ENCODE measurements around the gene ZNF225.

Gene ZNF225

GRCh38 chr19:44113138-44113783, at the start of gene ZNF225:
TSS of gene ZNF225 (plus strand) at chr19:44113399. CDS start at chr19:44115828, 2,429 bp downstream.
- peaks cover 26% of the 10 kb centered on the region for H3K9me3 ChIP-seq (ENCODE audit: control insufficient read depth, insufficient read depth, low read depth, low read length)
- H3K36me3 ChIP-seq (ENCODE audit: control insufficient read depth in 2 of 2, insufficient read depth in 1 of 2, low read length in 2 of 2) = peaks cover 32 to 64% of the 10 kb centered on the region in 2 experiments
- CTCF ChIA-PET = interaction anchor here (1.0 to 1.2 kb wide), 4 partner anchors 11 to 100 kb away, joined by 3 to 4 read pairs (median 3); partner anchors contain the start of gene ZNF227
- POLR2A ChIA-PET = interaction anchor here (0.6 to 3.5 kb wide), 17 partner anchors 10 to 461 kb away, joined by 3 to 33 read pairs (median 5); partner anchors contain the start of genes ZNF221, ZNF223, ZNF224 and ZNF226
- peak within 1 kb of the TSS; percentile 59 for H3K4me3 ChIP-seq (ENCODE audit: low read depth, low read length)
- H3K4me1 ChIP-seq (ENCODE audit: control insufficient read depth, insufficient read depth, low read length) = peaks cover 14% of the 10 kb centered on the region
- peak within 1 kb of the TSS; percentile 81 for H3K27ac ChIP-seq (ENCODE audit: extremely low read depth, low read depth, low read length)
- TF ChIP-seq ZNF514 (tag by site-specific recombination; IDR thresholded peaks at IDR 0.05) (no peak), ZNF837 (tag by site-specific recombination; IDR thresholded peaks at IDR 0.05) (no peak), SP2 (tag by site-specific recombination; IDR thresholded peaks at IDR 0.05) (peak; percentile 68), ZNF155 (tag by site-specific recombination; IDR thresholded peaks at IDR 0.05) (no peak), ZNF214 (tag by site-specific recombination; IDR thresholded peaks at IDR 0.05; ENCODE audit: borderline replicate concordance) (no peak), ZNF747 (tag by site-specific recombination; IDR thresholded peaks at IDR 0.05) (no peak), ZNF473 (tag by site-specific recombination; IDR thresholded peaks at IDR 0.05) (no peak), ZNF629 (tag by site-specific recombination; IDR thresholded peaks at IDR 0.05) (peak; percentile 87), ZNF426 (tag by site-specific recombination; IDR thresholded peaks at IDR 0.05) (no peak), ZNF280D (tag by site-specific recombination; IDR thresholded peaks at IDR 0.05) (peak; percentile 59; the same call in 1 of the 2 replicates), ZNF76 (tag by site-specific recombination; IDR thresholded peaks at IDR 0.05; ENCODE audit: borderline replicate concordance, low read depth) (peak; percentile 100), ZNF132 (tag by site-specific recombination; IDR thresholded peaks at IDR 0.05; ENCODE audit: borderline replicate concordance) (no peak), TCF7L2 (IDR thresholded peaks at IDR 0.05; ENCODE audit: borderline replicate concordance, low read depth, low read length) (no peak), ZNF600 (tag by site-specific recombination; IDR thresholded peaks at IDR 0.05) (peak; percentile 96), ZNF148 (tag by site-specific recombination; IDR thresholded peaks at IDR 0.05; ENCODE audit: borderline replicate concordance) (no peak), ZNF423 (tag by site-specific recombination; IDR thresholded peaks at IDR 0.05) (no peak), SETDB1 (IDR thresholded peaks at IDR 0.05; ENCODE audit: insufficient read length, low read length) (no peak), ZNF24 (tag by site-specific recombination; IDR thresholded peaks at IDR 0.05) (peak; percentile 87; the same call in 1 of the 2 replicates), ZNF645 (tag by site-specific recombination; IDR thresholded peaks at IDR 0.05) (no peak), BCL11B (tag by site-specific recombination; IDR thresholded peaks at IDR 0.05; ENCODE audit: low read depth) (peak; percentile 95)
- TF ChIP-seq, protein P1, sequence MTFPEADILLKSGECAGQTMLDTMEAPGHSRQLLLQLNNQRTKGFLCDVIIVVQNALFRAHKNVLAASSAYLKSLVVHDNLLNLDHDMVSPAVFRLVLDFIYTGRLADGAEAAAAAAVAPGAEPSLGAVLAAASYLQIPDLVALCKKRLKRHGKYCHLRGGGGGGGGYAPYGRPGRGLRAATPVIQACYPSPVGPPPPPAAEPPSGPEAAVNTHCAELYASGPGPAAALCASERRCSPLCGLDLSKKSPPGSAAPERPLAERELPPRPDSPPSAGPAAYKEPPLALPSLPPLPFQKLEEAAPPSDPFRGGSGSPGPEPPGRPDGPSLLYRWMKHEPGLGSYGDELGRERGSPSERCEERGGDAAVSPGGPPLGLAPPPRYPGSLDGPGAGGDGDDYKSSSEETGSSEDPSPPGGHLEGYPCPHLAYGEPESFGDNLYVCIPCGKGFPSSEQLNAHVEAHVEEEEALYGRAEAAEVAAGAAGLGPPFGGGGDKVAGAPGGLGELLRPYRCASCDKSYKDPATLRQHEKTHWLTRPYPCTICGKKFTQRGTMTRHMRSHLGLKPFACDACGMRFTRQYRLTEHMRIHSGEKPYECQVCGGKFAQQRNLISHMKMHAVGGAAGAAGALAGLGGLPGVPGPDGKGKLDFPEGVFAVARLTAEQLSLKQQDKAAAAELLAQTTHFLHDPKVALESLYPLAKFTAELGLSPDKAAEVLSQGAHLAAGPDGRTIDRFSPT (tag by site-specific recombination; IDR thresholded peaks at IDR 0.05) = no peak
- TF ChIP-seq, protein P2, sequence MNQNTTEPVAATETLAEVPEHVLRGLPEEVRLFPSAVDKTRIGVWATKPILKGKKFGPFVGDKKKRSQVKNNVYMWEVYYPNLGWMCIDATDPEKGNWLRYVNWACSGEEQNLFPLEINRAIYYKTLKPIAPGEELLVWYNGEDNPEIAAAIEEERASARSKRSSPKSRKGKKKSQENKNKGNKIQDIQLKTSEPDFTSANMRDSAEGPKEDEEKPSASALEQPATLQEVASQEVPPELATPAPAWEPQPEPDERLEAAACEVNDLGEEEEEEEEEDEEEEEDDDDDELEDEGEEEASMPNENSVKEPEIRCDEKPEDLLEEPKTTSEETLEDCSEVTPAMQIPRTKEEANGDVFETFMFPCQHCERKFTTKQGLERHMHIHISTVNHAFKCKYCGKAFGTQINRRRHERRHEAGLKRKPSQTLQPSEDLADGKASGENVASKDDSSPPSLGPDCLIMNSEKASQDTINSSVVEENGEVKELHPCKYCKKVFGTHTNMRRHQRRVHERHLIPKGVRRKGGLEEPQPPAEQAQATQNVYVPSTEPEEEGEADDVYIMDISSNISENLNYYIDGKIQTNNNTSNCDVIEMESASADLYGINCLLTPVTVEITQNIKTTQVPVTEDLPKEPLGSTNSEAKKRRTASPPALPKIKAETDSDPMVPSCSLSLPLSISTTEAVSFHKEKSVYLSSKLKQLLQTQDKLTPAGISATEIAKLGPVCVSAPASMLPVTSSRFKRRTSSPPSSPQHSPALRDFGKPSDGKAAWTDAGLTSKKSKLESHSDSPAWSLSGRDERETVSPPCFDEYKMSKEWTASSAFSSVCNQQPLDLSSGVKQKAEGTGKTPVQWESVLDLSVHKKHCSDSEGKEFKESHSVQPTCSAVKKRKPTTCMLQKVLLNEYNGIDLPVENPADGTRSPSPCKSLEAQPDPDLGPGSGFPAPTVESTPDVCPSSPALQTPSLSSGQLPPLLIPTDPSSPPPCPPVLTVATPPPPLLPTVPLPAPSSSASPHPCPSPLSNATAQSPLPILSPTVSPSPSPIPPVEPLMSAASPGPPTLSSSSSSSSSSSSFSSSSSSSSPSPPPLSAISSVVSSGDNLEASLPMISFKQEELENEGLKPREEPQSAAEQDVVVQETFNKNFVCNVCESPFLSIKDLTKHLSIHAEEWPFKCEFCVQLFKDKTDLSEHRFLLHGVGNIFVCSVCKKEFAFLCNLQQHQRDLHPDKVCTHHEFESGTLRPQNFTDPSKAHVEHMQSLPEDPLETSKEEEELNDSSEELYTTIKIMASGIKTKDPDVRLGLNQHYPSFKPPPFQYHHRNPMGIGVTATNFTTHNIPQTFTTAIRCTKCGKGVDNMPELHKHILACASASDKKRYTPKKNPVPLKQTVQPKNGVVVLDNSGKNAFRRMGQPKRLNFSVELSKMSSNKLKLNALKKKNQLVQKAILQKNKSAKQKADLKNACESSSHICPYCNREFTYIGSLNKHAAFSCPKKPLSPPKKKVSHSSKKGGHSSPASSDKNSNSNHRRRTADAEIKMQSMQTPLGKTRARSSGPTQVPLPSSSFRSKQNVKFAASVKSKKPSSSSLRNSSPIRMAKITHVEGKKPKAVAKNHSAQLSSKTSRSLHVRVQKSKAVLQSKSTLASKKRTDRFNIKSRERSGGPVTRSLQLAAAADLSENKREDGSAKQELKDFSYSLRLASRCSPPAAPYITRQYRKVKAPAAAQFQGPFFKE (tag by site-specific recombination; IDR thresholded peaks at IDR 0.05; ENCODE audit: borderline replicate concordance) = no peak

Measured in HEK293 (cell line).